ENCODE measurements around the gene LST1.

DNA sequence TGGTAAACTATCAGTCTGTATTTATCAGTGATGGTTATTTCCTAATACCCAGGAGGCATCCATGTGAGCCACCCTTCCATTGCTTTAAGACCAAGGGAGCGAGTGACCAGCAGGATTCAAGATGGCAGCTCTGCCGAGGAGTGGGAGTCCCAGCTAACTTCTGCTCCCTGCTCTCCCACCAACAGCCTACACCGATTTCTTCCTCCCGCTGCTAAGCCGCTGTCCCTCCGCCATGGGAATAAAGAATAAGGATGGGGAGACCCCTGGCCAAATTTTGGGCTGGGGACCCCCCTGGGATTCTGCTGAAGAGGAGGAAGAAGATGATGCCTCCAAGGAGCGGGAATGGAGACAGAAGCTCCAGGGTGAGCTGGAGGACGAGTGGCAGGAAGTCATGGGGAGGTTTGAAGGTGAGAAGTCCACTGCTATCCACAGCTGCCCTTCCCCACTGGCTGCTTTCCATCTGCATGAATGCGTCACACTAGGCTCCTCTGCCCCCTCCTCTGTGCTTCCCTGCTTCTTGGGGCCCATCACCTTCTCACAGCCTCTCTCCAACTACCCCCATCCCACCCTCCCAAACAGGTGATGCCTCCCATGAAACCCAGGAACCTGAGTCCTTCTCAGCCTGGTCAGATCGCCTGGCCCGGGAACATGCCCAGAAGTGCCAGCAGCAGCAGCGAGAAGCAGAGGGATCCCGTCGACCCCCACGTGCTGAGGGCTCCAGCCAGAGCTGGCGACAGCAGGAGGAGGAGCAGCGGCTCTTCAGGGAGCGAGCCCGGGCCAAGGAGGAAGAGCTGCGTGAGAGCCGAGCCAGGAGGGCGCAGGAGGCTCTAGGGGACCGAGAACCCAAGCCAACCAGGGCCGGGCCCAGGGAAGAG lies 28.4 kb upstream of the LST1 start:
- TF ChIP-seq, protein P1, sequence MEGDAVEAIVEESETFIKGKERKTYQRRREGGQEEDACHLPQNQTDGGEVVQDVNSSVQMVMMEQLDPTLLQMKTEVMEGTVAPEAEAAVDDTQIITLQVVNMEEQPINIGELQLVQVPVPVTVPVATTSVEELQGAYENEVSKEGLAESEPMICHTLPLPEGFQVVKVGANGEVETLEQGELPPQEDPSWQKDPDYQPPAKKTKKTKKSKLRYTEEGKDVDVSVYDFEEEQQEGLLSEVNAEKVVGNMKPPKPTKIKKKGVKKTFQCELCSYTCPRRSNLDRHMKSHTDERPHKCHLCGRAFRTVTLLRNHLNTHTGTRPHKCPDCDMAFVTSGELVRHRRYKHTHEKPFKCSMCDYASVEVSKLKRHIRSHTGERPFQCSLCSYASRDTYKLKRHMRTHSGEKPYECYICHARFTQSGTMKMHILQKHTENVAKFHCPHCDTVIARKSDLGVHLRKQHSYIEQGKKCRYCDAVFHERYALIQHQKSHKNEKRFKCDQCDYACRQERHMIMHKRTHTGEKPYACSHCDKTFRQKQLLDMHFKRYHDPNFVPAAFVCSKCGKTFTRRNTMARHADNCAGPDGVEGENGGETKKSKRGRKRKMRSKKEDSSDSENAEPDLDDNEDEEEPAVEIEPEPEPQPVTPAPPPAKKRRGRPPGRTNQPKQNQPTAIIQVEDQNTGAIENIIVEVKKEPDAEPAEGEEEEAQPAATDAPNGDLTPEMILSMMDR (IDR thresholded peaks at IDR 0.05) = no peak
- TF ChIP-seq POLR2A (IDR thresholded peaks at IDR 0.05) = no peak
